Muscle of arm (tissue), 12 donors: ENCODE measurements around the gene CCDC57. TPM values are rescaled to one million over a fixed set of nuclear protein-coding genes. Genes with fewer than 3 reads are reported as not detected.

Experiments used
- DNase-seq: peaks from one replicate; pipeline ENCODE4 v3.0.0-alpha.2; 2013
- polyA plus RNA-seq, 12 donors: library from polyadenylated mRNA; unstranded; fragments of 120-200 nt; gene quantifications; one replicate each; pipeline ENCODE4 v1.2.1, GENCODE V29; 2013; ENCODE audit not compliant: insufficient read length in 12 of 12

CCDC57 gene
- polyA plus RNA-seq, 12 donors = 18.1 to 66.0 (median 22.2) TPM; not detected in 1

- DNase-seq = no peak
Measured at GRCh38 chr17:82128287-82128686, 84.4 kb downstream of the CCDC57 start.

GRCh38 chr17:82127704-82128103 is 84.9 kb downstream of the CCDC57 start:
- DNase-seq = no peak

DNA sequence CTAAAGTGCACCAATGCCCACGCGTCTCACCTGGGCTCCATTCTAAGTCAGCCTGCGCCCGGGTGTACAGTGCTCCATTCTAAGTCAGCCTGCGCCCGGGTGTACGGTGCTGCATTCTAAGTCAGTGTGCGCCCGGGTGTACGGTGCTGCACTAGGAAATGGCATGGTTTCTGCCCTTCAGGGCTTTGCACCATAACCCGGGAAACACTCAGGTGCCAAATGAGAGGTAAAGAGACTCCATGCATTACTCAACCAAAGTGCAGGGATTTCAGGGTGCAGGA is 85.4 kb downstream of the CCDC57 start:
- no peak for DNase-seq

- no peak for DNase-seq
Measured at GRCh38 chr17:82126556-82127314, 85.9 kb downstream of the CCDC57 start.

- DNase-seq = no peak
Measured at GRCh38 chr17:82124101-82124500, 88.5 kb downstream of the CCDC57 start.

- DNase-seq = no peak
Measured at GRCh38 chr17:82121660-82122629, 90.7 kb downstream of the CCDC57 start.

DNA sequence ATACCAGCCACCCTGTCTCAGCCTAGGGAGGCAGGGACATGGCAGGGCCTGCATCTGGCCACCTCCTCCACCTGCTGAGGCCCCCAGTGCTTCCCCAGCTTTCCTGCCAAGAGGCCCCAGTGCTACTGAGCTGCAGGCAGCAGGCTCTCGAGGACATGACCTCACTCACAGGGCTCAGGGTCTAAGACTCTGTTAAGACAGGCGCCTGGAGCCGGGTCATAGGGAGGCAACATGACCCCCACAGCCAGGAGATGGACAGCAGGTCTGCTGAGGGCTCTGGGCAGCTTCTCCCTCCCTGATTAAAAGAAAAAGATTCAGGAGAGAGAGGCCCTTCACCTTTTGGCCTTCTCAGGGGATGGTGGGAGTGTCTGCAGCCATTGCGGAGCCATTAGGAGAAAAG is 91.4 kb downstream of the CCDC57 start:
- DNase-seq = no peak

GRCh38 chr17:82120148-82120547 is 92.5 kb downstream of the CCDC57 start:
- no peak for DNase-seq

DNA sequence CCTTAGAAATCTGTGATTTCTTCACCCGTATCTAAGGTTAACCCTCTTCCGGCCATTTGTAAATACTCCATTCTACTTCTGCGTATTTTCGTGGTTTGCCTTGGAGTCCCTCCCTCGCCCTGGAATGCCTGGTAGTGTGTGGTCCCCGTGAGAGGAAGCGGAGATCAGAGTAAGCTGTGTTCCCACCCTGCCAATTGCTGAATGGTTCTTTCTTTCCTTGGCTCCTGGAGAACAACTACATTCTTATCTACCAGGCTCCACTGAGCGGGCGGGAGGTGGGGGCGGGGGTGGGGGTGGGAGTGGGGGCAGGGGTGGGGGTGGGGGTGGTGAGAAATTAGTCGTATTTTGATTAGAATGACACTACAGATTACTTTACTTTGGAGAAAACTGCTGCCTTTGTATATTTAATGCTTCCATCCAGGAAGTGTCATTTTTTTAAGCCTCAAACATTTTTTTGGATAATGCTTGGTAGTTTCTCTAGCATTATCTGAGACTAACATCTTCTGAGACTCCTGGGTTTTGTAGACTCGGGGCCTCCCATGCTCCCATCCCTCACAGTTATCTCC is 93.7 kb downstream of the CCDC57 start:
- no peak for DNase-seq

DNA sequence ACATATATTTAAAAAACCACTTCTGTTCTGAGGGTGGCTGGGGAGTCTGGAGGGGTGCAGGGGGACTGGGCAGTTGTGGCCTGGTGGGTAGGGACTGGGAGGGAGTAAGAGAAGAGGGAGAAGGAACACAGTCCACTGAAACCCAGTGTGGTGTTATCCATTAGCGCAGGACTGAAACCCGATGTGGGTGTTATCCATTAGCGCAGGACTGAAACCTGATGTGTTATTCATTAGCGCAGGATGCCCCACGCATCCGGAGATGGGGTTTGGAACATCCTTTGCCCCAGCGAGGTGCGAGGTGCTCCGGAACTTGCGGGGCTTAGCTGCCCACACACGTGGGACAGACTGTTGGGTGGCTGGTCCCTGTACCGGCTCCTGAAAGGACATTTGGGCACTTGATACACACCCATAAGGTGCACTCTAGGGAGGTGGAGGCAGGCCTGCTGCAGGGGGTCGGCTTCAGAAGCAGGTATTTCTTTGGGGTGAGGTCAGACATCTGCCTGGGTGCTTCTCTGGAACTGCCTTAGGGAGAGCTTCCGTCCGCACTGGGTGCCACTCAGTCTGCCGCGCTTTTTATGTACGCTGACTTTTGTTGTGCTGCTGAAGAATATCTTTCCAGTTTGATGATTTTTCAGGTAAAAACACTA is 94.4 kb downstream of the CCDC57 start:
- no peak for DNase-seq

GRCh38 chr17:82117139-82118090 is 95.2 kb downstream of the CCDC57 start:
- no peak for DNase-seq

DNA sequence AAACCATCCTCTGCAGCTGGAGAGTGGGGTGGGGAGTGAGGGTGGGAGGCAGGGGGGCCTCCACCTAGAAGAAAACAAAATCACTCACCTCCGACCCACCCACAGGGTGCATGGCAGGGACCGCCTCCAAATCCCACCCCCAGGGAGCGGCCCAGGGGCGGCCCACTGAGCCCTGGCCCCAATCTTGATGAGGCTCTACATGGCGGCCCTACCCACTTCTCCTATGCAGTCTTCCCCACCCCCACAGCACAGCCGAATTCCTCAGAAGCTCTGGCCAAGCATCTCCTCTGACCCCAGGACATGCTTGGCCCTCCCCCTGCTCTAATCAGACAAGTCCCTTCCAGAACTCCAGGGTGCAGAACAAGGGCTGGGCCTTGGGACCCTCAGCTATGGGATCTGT is 96.4 kb downstream of the CCDC57 start:
- DNase-seq = no peak

- no peak for DNase-seq
Measured at GRCh38 chr17:82114872-82115271, 97.8 kb downstream of the CCDC57 start.

DNA sequence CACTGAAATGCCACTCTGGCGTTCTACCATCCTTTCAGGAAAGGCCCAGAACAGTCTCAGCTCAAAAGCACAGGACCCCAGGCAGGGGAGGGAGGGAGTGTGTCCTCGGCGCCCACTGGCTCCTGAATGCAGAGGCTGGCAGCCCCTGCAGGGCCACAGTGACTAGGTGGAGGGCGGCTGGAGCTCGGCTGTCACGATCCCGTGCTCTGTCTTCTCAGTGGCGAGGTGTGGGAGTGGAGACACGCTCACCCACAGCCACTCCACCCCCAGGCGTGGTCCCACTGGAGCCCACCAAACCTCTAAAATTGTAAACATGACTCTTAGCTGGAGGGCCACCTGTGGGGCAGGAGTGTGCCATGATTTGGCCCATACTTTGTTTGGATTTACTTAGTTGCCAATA is 98.2 kb downstream of the CCDC57 start:
- no peak for DNase-seq

GRCh38 chr17:82113941-82114340 is 98.7 kb downstream of the CCDC57 start:
- DNase-seq = no peak

- DNase-seq = no peak
Measured at GRCh38 chr17:82113422-82113821, 99.2 kb downstream of the CCDC57 start.

- no peak for DNase-seq
Measured at GRCh38 chr17:82112914-82113311, 99.7 kb downstream of the CCDC57 start.

DNA sequence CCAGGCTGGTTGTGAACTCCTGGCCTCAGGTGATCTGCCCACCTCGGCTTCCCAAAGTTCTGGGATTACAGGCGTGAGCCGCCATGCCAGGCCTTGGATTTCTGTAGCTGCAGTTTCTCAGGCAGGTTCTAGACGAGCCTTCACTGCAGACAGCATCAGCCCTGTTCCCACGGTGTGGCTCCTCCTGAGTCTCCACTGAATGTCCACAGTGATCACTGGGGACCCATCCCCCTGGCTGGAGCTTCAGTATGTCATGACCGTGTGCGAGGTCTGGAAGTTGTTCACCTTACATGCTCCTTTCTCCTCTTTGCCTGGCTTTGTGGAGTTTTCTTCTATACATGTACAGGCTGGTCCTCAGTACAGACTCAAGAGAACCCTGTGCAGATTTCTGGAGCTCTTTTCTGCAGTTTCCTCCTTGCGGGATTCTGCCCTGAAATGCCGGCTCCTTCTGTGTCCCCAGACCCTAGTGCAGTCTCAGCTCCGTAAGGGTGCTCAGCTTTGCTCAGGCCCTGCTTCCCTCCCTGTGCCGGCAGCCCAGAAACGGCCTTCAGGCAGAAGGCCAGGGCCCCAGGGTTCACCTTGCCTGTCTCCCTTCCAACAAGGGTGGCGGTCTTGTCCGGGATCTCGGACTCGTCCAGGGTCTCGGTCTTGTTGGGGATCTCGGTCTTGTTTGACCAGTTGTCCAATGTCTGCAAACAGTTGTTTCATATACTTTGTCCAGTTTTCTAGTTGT is 100.3 kb downstream of the CCDC57 start:
- no peak for DNase-seq

DNA sequence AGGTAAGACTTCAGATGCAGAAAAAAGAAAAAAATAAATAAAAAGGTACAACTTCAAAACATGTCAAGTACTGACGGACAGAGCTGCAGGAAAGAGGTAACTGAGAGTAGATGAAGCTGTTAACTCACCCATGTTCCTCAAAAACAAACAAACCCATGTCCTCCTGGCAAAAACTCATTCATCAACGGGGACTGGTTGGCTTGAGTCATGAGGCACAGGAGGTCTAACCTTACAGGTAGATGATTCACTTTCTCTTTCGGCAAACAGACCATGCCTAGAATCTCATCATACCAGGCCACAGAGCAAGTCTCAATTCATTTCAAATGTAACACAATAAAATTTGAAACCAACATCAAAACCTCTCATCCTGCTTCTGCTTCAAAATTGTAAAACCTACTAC is 102.3 kb downstream of the CCDC57 start:
- DNase-seq = no peak

DNA sequence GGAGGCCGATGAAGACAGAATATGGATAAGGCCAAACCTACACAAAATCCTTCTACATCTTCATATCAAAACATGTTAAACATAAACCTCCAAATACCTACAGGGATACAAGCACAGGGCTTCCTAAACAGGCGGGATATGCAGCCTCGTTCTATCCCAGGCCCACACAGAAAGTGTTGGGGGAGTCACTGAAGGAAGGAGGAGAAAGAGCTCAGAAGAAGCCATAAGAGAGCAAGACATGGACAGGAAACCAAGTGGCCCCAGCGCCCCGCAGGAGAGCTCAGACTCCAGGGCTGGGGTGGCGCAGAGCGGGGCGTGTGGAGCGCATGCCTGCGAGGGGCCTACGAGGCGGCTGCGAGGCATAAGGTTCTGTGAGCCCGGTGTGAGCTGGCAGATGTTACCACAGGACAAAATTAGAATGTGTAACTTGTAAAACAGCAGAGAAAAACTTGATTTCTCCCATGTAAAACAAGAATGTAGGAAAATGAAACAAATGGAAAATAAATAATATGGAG is 103.6 kb downstream of the CCDC57 start:
- DNase-seq = no peak
